GM23338 (cell line): ENCODE data around the gene STK39. TPM values are rescaled to one million over a fixed set of nuclear protein-coding genes. Genes with fewer than 3 reads are reported as not detected.

Experiments used
- ATAC-seq: fragments of 200-7000 bp; cut with Tn5 transposase; 3 replicates; pipeline ENCODE4 v1.9.1; 2020
- DNase-seq: peaks from one replicate; pipeline ENCODE4 v3.0.0-alpha.2; 2015; ENCODE audit warnings: low spot score
- H2AFZ ChIP-seq: fragments of 200-600 bp; sonication (generic); 2 replicates; pipeline ENCODE4 v1.8.0; 2016; ENCODE audit warnings: antibody characterized with exemption, mild to moderate bottlenecking, moderate library complexity
- H3F3A ChIP-seq: fragments of 200-600 bp; sonication (generic); replicated peaks from 2 replicates; pipeline ENCODE4 v1.8.0; 2017; ENCODE audit warnings: antibody characterized with exemption, mixed run types, low read depth
- H3K27ac ChIP-seq: fragments of 200-600 bp; sonication (generic); 2 replicates; pipeline ENCODE4 v1.6.1; 2016; ENCODE audit warnings: low read depth
- H3K27me3 ChIP-seq: fragments of 200-600 bp; sonication (generic); 2 replicates; pipeline ENCODE4 v1.8.0; 2016; ENCODE audit warnings: mild to moderate bottlenecking, mixed run types, moderate library complexity; ENCODE audit not compliant: insufficient read depth
- H3K36me3 ChIP-seq: fragments of 200-600 bp; sonication (generic); 2 replicates; pipeline ENCODE4 v1.8.0; 2016; ENCODE audit warnings: mild to moderate bottlenecking; ENCODE audit not compliant: insufficient read depth
- H3K4me1 ChIP-seq: fragments of 200-600 bp; sonication (generic); 2 replicates; pipeline ENCODE4 v1.8.0; 2016; ENCODE audit warnings: mild to moderate bottlenecking, moderate library complexity; ENCODE audit not compliant: insufficient read depth
- H3K4me2 ChIP-seq: fragments of 200-600 bp; sonication (generic); 2 replicates; pipeline ENCODE4 v1.7.1; 2017; ENCODE audit warnings: mixed run types
- H3K4me3 ChIP-seq: fragments of 200-600 bp; sonication (generic); 2 replicates; pipeline ENCODE4 v1.6.1; 2016; ENCODE audit warnings: mixed run types
- H3K79me2 ChIP-seq: fragments of 200-600 bp; sonication (generic); replicated peaks from 2 replicates; pipeline ENCODE4 v1.8.0; 2017; ENCODE audit warnings: mild to moderate bottlenecking; ENCODE audit not compliant: insufficient read depth
- H3K9me2 ChIP-seq: fragments of 200-600 bp; sonication (generic); 2 replicates; pipeline ENCODE4 v1.8.0; 2017; ENCODE audit not compliant: insufficient read depth
- H4K20me1 ChIP-seq: fragments of 200-600 bp; sonication (generic); replicated peaks from 2 replicates; pipeline ENCODE4 v1.8.0; 2017; ENCODE audit warnings: mild to moderate bottlenecking; ENCODE audit not compliant: insufficient read depth
- H3K27ac Mint-ChIP-seq: 2 replicates; pipeline ENCODE4 v1.8.0; 2020; ENCODE audit warnings: inconsistent platforms, mild to moderate bottlenecking, moderate library complexity, mixed read lengths
- H3K27me3 Mint-ChIP-seq: 3 replicates; pipeline ENCODE4 v1.8.0; 2022; ENCODE audit warnings: low read depth, mild to moderate bottlenecking, moderate library complexity, mixed read lengths, inconsistent platforms; ENCODE audit not compliant: insufficient read depth, poor library complexity
- H3K36me3 Mint-ChIP-seq: 3 replicates; pipeline ENCODE4 v1.8.0; 2021; ENCODE audit warnings: low read depth, mild to moderate bottlenecking, inconsistent platforms, moderate library complexity, mixed read lengths
- H3K4me1 Mint-ChIP-seq: 3 replicates; pipeline ENCODE4 v1.8.0; 2020; ENCODE audit warnings: mild to moderate bottlenecking, inconsistent platforms, mixed read lengths
- H3K4me3 Mint-ChIP-seq: 3 replicates; pipeline ENCODE4 v1.8.0; 2021; ENCODE audit warnings: moderate library complexity, mild to moderate bottlenecking, inconsistent platforms, mixed read lengths
- H3K9me3 Mint-ChIP-seq: 3 replicates; pipeline ENCODE4 v1.8.0; 2020; ENCODE audit warnings: moderate library complexity, mild to moderate bottlenecking, inconsistent platforms, mixed read lengths
- CREB1 ChIP-seq: fragments of 250-450 bp; sonication (Bioruptor Pico); IDR thresholded peaks from 2 replicates; pipeline ENCODE4 v1.5.0; 2020; ENCODE audit warnings: low read depth, mild to moderate bottlenecking, moderate library complexity
- CTCF ChIP-seq, 2 experiments: fragments of 200-600 bp in 1 of 2; sonication (generic) in 1 of 2; conservative IDR thresholded peaks; 2 replicates each; pipeline versions ENCODE4 v1.5.1 to v1.6.1; 2016 to 2017; ENCODE audit warnings: antibody characterized with exemption in 2 of 2, low read depth in 2 of 2, mild to moderate bottlenecking in 2 of 2, moderate library complexity in 1 of 2
- EZH2 ChIP-seq: fragments of 200-600 bp; sonication (generic); IDR thresholded peaks from one replicate; pipeline ENCODE4 v1.8.0; 2017; ENCODE audit warnings: antibody characterized with exemption, mild to moderate bottlenecking, low read depth; ENCODE audit not compliant: unreplicated experiment
- EZH2phosphoT487 ChIP-seq: fragments of 200-600 bp; sonication (generic); IDR thresholded peaks from one replicate; pipeline ENCODE4 v1.8.1; 2018; ENCODE audit warnings: antibody characterized with exemption; ENCODE audit not compliant: unreplicated experiment
- JUNB ChIP-seq: IDR thresholded peaks from one replicate; pipeline ENCODE4 v1.6.1; 2016; ENCODE audit warnings: antibody characterized with exemption; ENCODE audit not compliant: unreplicated experiment
- NANOG ChIP-seq: IDR thresholded peaks from 2 replicates; pipeline ENCODE4 v1.6.1; 2016; ENCODE audit warnings: antibody characterized with exemption, borderline replicate concordance
- POLR2AphosphoS5 ChIP-seq: IDR thresholded peaks from 2 replicates; pipeline ENCODE4 v1.6.1; 2016; ENCODE audit warnings: antibody characterized with exemption, low read depth
- REST ChIP-seq: IDR thresholded peaks from one replicate; pipeline ENCODE4 v1.6.1; 2018; ENCODE audit warnings: antibody characterized with exemption; ENCODE audit not compliant: unreplicated experiment
- STAT1 ChIP-seq: IDR thresholded peaks from one replicate; pipeline ENCODE4 v1.6.1; 2016; ENCODE audit warnings: antibody characterized with exemption; ENCODE audit not compliant: unreplicated experiment
- ZNF114 ChIP-seq: fragments of 250-450 bp; sonication (Bioruptor Pico); IDR thresholded peaks from 2 replicates; pipeline ENCODE4 v1.5.0; 2020; ENCODE audit warnings: mild to moderate bottlenecking, moderate library complexity
- ZNF331 ChIP-seq: fragments of 250-450 bp; sonication (Bioruptor Pico); IDR thresholded peaks from 2 replicates; pipeline ENCODE4 v1.5.0; 2020; ENCODE audit warnings: low read depth, mild to moderate bottlenecking, moderate library complexity
- polyA plus RNA-seq: library from polyadenylated mRNA; unstranded; fragments of >200 nt; fragmentation: Nextera tagmentation; extraction: Ambion mirVana; gene quantifications from 2 replicates; pipeline ENCODE4 v1.2.1, GENCODE V29; 2016
- total RNA-seq: library from RNA; depleted of rRNA; stranded (reverse); fragments of >200 nt; shearing (Covaris generic); gene quantifications from 2 replicates; pipeline ENCODE4 v1.2.3, GENCODE V29; 2014
- TF ChIP-seq, protein P1 (sequence below): IDR thresholded peaks from 2 replicates; pipeline ENCODE4 v1.6.1; 2016; ENCODE audit warnings: antibody characterized with exemption
- TF ChIP-seq, protein P2 (sequence below): fragments of 250-450 bp; sonication (Bioruptor Pico); IDR thresholded peaks from 2 replicates; pipeline ENCODE4 v1.5.0; 2020; ENCODE audit warnings: mild to moderate bottlenecking, moderate library complexity

The STK39 gene
- total and polyA plus RNA-seq, 2 experiments from 2014 or later = 9.5 to 16.9 TPM

- ATAC-seq (no peak), DNase-seq (no peak)
- Mint-ChIP-seq H3K27ac (no peak overlapping the region), H3K36me3 (no peaks in the 10 kb centered on the region), H3K4me1 (peaks cover 24% of the 10 kb centered on the region), H3K9me3 (no peaks in the 10 kb centered on the region), H3K27me3 (peaks cover 3% of the 10 kb centered on the region), H3K4me3 (no peak overlapping the region)
- Histone ChIP-seq H3K4me1 (peaks cover 53% of the 10 kb centered on the region), H2AFZ (no peak overlapping the region), H3K4me2 (no peak overlapping the region), H3F3A (peaks cover 4% of the 10 kb centered on the region; the same call in 1 of the 2 replicates), H3K9me2 (peaks cover 5% of the 10 kb centered on the region; the same call in 1 of the 2 replicates), H3K79me2 (peaks cover 24% of the 10 kb centered on the region), H3K36me3 (no peaks in the 10 kb centered on the region), H4K20me1 (0 out of 2 replicates have a peak, but pooled peaks cover 8% of the 10 kb centered on the region), H3K4me3 (no peak overlapping the region), H3K27ac (no peak overlapping the region), H3K27me3 (peaks cover 8% of the 10 kb centered on the region; the same call in 1 of the 2 replicates)
- TF ChIP-seq EZH2phosphoT487 (no peak), REST (no peak), EZH2 (no peak), CREB1 (no peak), JUNB (no peak), STAT1 (no peak), ZNF114 (CRISPR knock-in tag) (no peak), ZNF331 (CRISPR knock-in tag) (no peak), NANOG (no peak), CTCF (conservative IDR thresholded peaks at IDR 0.05; ENCODE audit: low read depth in 2 of 2) (no peak), POLR2AphosphoS5 (no peak)
- TF ChIP-seq, protein P1, sequence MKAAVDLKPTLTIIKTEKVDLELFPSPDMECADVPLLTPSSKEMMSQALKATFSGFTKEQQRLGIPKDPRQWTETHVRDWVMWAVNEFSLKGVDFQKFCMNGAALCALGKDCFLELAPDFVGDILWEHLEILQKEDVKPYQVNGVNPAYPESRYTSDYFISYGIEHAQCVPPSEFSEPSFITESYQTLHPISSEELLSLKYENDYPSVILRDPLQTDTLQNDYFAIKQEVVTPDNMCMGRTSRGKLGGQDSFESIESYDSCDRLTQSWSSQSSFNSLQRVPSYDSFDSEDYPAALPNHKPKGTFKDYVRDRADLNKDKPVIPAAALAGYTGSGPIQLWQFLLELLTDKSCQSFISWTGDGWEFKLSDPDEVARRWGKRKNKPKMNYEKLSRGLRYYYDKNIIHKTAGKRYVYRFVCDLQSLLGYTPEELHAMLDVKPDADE = no peak
- TF ChIP-seq, protein P2, sequence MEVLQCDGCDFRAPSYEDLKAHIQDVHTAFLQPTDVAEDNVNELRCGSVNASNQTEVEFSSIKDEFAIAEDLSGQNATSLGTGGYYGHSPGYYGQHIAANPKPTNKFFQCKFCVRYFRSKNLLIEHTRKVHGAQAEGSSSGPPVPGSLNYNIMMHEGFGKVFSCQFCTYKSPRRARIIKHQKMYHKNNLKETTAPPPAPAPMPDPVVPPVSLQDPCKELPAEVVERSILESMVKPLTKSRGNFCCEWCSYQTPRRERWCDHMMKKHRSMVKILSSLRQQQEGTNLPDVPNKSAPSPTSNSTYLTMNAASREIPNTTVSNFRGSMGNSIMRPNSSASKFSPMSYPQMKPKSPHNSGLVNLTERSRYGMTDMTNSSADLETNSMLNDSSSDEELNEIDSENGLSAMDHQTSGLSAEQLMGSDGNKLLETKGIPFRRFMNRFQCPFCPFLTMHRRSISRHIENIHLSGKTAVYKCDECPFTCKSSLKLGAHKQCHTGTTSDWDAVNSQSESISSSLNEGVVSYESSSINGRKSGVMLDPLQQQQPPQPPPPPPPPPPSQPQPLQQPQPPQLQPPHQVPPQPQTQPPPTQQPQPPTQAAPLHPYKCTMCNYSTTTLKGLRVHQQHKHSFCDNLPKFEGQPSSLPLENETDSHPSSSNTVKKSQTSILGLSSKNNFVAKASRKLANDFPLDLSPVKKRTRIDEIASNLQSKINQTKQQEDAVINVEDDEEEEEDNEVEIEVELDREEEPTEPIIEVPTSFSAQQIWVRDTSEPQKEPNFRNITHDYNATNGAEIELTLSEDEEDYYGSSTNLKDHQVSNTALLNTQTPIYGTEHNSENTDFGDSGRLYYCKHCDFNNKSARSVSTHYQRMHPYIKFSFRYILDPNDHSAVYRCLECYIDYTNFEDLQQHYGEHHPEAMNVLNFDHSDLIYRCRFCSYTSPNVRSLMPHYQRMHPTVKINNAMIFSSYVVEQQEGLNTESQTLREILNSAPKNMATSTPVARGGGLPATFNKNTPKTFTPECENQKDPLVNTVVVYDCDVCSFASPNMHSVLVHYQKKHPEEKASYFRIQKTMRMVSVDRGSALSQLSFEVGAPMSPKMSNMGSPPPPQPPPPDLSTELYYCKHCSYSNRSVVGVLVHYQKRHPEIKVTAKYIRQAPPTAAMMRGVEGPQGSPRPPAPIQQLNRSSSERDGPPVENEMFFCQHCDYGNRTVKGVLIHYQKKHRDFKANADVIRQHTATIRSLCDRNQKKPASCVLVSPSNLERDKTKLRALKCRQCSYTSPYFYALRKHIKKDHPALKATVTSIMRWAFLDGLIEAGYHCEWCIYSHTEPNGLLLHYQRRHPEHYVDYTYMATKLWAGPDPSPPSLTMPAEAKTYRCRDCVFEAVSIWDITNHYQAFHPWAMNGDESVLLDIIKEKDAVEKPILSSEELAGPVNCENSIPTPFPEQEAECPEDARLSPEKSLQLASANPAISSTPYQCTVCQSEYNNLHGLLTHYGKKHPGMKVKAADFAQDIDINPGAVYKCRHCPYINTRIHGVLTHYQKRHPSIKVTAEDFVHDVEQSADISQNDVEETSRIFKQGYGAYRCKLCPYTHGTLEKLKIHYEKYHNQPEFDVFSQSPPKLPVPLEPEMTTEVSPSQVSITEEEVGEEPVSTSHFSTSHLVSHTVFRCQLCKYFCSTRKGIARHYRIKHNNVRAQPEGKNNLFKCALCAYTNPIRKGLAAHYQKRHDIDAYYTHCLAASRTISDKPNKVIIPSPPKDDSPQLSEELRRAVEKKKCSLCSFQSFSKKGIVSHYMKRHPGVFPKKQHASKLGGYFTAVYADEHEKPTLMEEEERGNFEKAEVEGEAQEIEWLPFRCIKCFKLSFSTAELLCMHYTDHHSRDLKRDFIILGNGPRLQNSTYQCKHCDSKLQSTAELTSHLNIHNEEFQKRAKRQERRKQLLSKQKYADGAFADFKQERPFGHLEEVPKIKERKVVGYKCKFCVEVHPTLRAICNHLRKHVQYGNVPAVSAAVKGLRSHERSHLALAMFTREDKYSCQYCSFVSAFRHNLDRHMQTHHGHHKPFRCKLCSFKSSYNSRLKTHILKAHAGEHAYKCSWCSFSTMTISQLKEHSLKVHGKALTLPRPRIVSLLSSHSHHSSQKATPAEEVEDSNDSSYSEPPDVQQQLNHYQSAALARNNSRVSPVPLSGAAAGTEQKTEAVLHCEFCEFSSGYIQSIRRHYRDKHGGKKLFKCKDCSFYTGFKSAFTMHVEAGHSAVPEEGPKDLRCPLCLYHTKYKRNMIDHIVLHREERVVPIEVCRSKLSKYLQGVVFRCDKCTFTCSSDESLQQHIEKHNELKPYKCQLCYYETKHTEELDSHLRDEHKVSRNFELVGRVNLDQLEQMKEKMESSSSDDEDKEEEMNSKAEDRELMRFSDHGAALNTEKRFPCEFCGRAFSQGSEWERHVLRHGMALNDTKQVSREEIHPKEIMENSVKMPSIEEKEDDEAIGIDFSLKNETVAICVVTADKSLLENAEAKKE (CRISPR knock-in tag) = no peak
These were observed 4.3 kb downstream of the STK39 start for GRCh38 chr2:168243061-168243460.
